Activated CD4-positive, alpha-beta T cell treated with anti-CD3 and anti-CD28 coated beads, Interleukin-2, amount 50 U/mL, for 1 hour (primary cell): Measurements from ENCODE around the gene NSL1.
"Not testable (repeated sequence)": the region's sequence is repeated elsewhere in the genome, so short reads cannot be mapped to it uniquely, and the experiment has no call there.

Source experiments
- DNase-seq: peaks from one replicate; pipeline ENCODE4 v3.0.0-alpha.2; 2020

The NSL1 gene

GRCh38 chr1:212746546-212746945 lies 45.0 kb downstream of the NSL1 start:
- DNase-seq: no peak

GRCh38 chr1:212745303-212745702 lies 46.3 kb downstream of the NSL1 start:
- no peak for DNase-seq

DNA sequence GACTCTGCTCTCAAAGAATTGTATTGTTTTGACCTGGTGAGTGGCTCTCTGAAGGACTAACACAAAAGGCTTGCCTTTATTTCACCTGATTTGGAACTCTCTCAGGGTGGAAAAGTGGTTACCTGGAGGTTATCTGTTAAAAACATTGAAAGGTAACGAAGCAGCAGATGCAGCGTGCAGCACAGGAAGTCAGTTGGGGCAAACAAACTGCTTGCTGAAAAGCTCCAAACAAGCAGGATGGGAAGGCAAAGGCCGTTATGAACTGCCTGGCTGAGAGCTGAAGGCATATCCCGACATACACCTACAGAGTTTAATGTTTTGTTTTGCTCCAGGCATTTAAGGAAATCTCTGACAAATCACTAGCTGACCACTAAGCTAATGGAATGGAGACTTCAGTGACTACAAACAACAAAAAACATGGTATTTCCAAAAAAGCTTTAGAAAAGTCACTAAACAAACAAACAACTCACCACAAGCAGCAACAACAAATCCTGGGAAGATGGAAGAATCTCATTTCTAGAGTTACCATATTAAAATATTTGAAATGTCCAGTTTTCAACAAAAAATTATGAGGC lies 47.6 kb downstream of the NSL1 start:
- DNase-seq: no peak

- DNase-seq: no peak
Measured at GRCh38 chr1:212738330-212738729, 53.2 kb downstream of the NSL1 start.

DNA sequence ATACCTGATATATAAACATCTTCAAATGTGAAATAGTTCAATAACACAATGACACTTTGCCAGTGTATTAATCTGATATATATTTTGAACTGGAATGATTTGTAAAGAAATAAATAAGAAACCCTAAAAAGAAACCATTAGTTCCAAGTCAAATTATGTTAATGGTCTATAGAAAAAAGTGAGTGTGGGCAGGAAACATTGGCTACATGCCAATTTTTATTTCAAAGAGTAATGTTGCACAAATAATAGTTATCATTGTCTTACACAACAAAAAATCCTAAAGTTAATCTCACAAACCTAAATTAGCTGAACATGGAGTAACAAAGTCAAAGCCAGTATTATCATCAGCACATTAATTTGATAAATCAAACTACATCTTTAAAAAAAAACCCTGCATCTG lies 54.0 kb downstream of the NSL1 start:
- DNase-seq: no peak

GRCh38 chr1:212733109-212733508 lies 58.5 kb downstream of the NSL1 start:
- no peak for DNase-seq

GRCh38 chr1:212731630-212732029 lies 59.9 kb downstream of the NSL1 start:
- DNase-seq: no peak

- DNase-seq: no peak
Measured at GRCh38 chr1:212728606-212729005, 63.0 kb downstream of the NSL1 start.

- DNase-seq: no peak
Measured at GRCh38 chr1:212727386-212728181, 64.0 kb downstream of the NSL1 start.

- not testable (repeated sequence) for DNase-seq
Measured at GRCh38 chr1:212724679-212725078, 66.9 kb downstream of the NSL1 start.

- no peak for DNase-seq
Measured at GRCh38 chr1:212722270-212722957, 69.2 kb downstream of the NSL1 start.

DNA sequence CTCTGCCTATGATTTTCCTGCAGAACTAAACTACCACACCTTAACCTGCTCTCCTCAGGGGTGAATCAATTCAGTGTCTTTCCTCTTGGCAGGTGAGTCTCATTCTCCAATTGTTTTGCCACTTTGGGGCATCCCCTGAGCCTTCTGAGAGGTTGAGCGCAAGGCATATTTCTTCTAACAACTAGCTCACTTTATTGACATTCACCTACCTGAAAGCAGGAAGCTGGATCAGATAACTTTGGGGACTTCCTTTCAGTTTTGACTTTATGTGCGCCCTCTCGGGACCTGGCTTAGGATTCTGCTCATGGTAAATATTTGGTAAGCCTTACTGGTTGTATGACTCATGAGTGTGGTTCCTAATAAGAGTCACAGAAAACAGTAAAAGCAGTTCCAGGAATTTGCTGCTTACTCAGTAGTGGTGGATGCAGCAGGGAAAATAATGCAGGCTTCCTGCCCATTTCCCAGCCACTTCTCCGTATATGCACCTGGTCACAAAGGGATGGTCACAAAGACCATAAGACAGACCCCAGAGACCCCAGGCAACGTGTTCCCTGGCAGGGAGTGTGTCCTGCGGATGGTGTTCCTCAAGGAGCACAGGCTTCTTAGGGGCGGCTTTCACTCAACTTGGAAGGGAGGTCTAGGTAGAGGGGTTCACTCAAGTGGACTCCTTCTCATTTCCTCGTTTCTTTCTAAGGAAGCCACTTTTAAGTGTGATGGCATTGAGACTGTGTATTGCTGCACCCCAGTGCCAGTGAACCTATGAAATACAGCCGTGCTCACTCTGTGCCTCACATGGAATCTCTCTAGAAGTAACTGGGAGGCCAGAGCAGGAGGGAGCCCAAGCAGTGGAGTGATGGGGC lies 70.0 kb downstream of the NSL1 start:
- DNase-seq: no peak

- no peak for DNase-seq
Measured at GRCh38 chr1:212719633-212720032, 71.9 kb downstream of the NSL1 start.

DNA sequence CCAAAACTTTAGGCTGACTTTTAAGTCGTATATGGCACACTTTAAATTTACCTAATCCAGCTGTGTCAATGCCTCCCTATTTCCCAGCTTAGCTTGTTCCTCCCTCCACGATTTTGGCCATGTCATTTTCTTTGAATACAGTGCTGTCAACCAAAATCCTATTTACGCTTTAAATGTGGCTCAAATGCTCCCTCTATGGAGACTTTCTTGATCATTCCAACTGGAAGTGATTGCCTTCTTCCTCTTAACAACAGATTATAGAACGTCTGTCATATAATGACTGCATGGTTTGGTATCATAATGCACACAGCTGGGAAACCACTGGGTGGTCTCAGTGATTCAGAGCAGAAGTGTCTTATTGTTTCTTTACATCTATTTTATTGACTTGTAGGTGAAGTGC lies 73.1 kb downstream of the NSL1 start:
- no peak for DNase-seq

DNA sequence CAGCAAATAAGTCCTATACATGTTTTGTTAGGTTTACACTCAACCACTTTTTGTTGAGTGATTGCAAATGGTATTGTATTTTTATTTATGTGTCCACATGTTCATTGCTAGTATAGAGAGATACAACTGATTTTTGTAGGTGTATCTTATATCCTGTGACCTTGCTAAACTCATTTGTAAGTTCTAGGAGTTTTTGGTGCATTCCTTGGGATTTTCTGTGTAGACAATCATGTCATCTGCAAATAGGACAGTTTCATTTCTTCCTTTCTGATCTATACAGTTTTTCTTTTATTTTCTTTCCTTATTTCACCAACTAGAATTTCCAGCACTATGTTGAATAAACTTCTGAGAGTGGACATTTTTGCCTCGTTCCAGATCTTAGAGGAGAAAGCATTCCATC lies 75.4 kb downstream of the NSL1 start:
- DNase-seq: no peak

DNA sequence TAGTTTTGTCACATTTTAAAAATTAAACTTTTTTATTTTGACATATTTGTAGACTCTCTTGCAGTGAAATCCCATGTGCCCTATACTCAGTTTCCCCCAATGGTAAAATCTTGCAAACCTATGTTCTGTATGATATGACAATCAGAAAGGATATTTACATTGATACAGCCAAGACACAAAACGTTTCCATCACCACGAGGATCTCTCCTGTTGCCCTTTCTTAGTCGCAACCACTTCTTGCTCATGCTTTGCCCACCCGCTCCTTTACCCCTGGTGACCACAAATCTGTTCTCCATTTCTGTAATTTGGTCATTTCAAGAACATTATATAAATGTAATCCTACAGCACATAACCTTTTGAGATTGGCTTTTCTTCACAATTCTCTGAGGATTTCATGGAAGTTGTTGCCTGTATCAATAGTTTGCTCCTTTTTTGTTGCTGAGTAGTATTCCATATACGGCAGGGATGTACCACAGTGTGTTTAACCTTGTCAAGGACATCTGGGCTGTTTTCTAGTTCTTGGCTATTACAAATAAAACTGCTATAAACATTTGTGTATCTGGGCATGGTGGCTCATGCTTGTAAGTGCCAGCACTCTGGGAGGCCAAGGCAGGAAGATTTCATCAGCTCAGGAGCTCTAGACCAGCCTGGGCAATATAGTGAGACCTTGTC lies 78.0 kb downstream of the NSL1 start:
- no peak for DNase-seq

GRCh38 chr1:212712451-212713303 lies 78.9 kb downstream of the NSL1 start:
- DNase-seq: no peak

DNA sequence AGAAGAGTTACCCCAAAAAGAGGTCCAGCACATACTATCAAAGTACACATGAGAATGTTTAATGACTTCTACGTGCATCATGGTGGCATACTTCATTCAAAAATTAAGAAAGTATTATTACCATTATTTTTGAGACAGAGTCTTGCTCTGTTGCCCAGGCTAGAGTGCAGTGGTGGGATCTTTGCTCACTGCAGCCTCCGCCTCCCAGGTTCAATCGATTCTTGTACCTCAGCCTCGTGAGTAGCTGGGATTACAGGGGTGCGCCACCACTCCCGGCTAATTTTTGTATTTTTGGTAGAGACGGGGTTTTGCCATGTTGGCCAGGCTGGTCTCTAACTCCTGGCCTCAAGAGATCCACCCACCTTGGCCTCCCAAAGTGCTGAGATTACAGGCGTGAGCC lies 79.6 kb downstream of the NSL1 start:
- DNase-seq: not testable (repeated sequence)

DNA sequence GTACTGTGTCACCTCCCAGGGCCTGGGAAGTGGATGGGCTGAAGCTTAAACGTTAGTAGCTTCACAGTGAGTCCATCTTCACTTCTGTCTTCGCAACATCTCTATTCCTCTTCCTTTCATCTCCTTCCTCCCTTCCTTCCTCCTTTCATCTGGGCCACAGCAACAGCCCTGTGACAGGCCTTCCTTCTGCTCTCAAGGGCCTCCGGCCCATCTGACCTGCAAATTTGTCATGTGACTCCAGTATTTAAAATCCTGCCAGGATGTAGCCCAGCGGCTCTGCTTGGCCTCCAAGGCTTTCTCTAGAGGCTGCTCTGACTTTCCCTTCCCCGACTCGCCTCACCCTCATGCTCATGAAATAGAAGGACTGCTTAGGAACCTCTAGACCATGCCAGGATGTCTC lies 81.0 kb downstream of the NSL1 start:
- DNase-seq: no peak

DNA sequence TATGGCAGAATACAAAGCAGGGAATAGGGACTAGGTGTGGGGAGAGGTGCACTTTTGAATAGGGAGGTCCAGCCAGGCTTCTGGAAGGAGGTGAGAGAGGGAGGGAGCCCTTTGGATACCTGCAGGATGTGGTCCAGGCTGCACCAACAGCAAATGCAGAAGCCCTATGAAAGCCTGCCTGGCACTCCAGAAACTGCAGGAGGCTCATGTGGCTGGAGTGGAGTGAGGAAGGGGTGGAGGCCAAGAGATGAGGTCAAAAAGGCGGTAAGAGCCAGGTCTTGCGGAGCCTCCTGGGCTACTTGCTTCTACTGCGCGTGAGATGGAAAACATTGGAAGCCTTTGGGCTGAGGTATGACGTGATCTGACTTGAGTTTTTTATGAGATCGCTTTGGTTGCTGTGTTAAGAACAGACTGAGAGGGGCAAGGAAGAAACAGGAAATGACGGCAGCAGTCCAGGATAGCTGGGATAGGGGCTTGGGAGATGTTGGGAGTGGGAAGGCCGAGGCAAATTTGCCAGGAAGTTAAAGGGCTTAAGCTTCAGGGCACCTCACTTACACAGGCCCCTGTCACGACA lies 87.5 kb downstream of the NSL1 start:
- no peak for DNase-seq

DNA sequence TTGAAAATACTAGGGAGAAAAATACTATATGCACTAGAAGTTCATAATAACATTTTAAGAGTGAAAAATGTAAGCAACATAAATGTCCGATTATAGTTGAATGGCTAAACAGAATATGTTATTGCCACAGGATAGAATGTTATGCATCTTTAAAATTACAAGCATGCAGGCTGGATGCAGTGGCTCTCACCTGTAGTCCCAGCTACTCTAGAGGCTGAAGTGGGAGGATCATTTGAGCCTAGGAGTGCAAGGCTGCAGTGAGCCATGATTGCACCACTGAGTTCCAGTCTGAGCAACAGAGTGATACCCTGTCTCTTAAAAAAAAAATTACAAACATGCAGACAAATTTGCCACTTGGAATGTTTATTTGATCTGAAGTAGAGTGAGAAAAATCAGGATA lies 88.9 kb downstream of the NSL1 start:
- no peak for DNase-seq
